GM12875 (cell line): ENCODE measurements around the gene CHORDC1.

Source experiments
- H3K4me3 ChIP-seq: one replicate; pipeline ENCODE4 v1.5.1; 2011; ENCODE audit warnings: low read depth, low read length, control low read depth
- CTCF ChIP-seq: IDR thresholded peaks from 2 replicates; pipeline ENCODE4 v1.5.1; 2011; ENCODE audit warnings: low read depth, mild to moderate bottlenecking, control low read depth, inconsistent platforms, low read length, moderate library complexity, borderline replicate concordance; ENCODE audit not compliant: insufficient read depth

Gene CHORDC1

GRCh38 chr11:90204407-90204806, 18.4 kb downstream of the CHORDC1 start:
- no peak for TF ChIP-seq CTCF
- H3K4me3 ChIP-seq: no peak overlapping the region

GRCh38 chr11:90202342-90202741, 20.5 kb downstream of the CHORDC1 start:
- no peak for TF ChIP-seq CTCF
- H3K4me3 ChIP-seq: no peak overlapping the region

GRCh38 chr11:90197377-90197776, 25.5 kb downstream of the CHORDC1 start:
- TF ChIP-seq CTCF: no peak
- H3K4me3 ChIP-seq: no peak overlapping the region

- no peak for TF ChIP-seq CTCF
- H3K4me3 ChIP-seq: no peak overlapping the region
Measured at GRCh38 chr11:90192869-90193582, 29.8 kb downstream of the CHORDC1 start.

- TF ChIP-seq CTCF: no peak
- no peak overlapping the region for H3K4me3 ChIP-seq
Measured at GRCh38 chr11:90189011-90189410, 33.8 kb downstream of the CHORDC1 start.

- no peak for TF ChIP-seq CTCF
- no peak overlapping the region for H3K4me3 ChIP-seq
Measured at GRCh38 chr11:90187839-90188238, 35.0 kb downstream of the CHORDC1 start.

GRCh38 chr11:90179923-90180322, 42.9 kb downstream of the CHORDC1 start:
- no peak for TF ChIP-seq CTCF
- no peak overlapping the region for H3K4me3 ChIP-seq
